SW480 (cell line): ENCODE measurements around the gene AADACL4.

Experiments
- DNase-seq: peaks from one replicate; pipeline ENCODE4 v3.0.0-alpha.2; 2016; ENCODE audit warnings: low spot score

The AADACL4 gene

DNA sequence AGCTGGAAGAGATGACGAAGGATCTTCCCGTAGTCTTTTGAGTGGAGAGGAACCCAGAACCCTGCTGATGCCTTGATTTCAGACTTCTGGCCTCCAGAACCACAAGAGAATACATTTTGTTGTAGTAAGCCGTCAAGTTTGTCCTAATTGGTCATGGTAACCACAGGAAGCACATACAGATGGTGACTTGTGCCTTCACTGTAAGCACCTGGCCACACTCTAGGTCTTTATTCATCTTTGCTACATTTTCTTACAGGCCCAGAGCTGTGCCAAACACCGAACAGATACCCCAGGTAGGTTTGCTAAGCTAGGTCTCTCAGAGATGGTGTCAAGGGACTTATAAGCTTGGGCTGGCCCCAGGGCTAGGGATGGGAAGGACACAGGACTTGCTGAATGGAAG, 30.7 kb upstream of the AADACL4 start:
- DNase-seq, result no peak

GRCh38 chr1:12614402-12615158, 29.3 kb upstream of the AADACL4 start:
- no peak for DNase-seq

DNA sequence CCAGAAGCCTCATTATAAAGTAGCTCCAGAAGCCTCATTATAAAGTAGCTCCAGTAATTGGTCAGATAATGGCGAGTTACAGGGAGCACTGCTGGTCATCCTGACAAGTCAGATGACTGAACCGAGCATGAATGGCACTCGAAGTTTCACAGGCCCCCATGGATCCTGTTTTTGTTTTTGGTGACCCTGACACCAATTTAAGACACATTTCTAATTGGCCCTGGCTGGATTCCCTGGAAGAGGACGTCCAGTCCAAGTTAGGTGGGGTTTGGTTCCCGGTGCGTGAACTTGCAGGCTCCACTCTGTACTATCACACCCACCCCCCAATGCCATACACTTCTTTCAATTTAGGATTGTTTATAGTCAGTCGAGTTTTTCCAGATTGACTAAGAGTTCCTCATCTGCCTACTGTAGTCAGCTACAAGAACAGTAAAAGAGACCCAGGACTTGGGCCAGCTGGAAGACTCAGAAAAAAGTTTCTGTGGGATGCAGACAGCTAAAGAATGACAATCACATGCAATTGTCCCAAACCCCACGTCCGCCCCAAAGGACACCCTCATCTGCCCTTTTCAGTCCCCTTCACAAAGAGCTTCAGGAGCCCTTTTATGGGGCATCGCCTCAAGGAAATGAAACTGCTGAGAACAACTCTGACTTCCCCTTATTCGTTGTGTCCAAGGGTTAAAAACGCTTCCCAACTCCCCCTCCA, 28.6 kb upstream of the AADACL4 start:
- DNase-seq, result no peak

GRCh38 chr1:12615865-12616708, 27.8 kb upstream of the AADACL4 start:
- peak; percentile 77 for DNase-seq

GRCh38 chr1:12616709-12617373, 27.0 kb upstream of the AADACL4 start:
- peak; percentile 58 for DNase-seq

GRCh38 chr1:12617511-12617900, 26.4 kb upstream of the AADACL4 start:
- peak; percentile 68 for DNase-seq

DNA sequence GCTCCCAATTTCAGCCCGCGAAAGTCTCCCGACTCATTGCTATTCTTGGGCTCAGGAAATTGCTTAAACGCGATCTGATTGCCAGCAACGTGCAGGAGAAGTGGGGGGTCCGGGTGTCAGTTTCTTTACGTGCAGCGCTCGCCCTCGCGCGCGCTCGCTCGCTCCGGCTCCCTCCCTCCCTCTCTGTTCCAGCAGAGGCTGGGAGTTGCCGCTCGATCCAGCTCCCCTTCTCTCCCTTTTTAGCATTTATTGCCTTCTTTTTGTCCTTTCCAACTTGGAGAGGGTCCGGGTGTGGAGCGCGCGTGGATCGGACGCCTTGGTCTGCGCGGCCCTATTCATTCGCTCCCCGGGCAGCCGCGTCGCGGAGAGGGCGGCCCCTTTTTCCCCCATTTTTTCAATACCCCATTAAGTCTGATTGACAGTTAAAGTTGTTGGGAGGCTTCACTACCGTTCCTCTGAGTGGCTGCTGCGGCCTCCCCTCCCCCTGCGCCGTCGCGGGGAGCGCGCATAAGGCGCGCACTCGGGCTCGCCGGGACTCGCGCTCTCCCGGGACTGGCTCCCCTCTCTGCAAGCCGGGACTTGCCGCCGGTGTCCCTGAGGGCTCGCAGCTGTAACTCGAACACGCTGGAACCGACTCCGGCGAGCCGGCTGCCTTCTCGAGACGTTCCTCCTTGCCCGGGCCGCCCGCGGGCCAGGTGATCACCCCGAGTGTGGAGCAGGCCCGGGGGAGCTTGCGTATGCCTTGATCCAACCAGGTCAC, 25.8 kb upstream of the AADACL4 start, which contains the start of gene DHRS3:
Gene DHRS3, minus strand, starts transcription at position 310 of the 760 bp plus-strand sequence. CDS start 862 bp downstream, outside the sequence.
- peak; percentile 94 for DNase-seq

GRCh38 chr1:12618661-12618964, 25.3 kb upstream of the AADACL4 start:
- DNase-seq, result no peak

DNA sequence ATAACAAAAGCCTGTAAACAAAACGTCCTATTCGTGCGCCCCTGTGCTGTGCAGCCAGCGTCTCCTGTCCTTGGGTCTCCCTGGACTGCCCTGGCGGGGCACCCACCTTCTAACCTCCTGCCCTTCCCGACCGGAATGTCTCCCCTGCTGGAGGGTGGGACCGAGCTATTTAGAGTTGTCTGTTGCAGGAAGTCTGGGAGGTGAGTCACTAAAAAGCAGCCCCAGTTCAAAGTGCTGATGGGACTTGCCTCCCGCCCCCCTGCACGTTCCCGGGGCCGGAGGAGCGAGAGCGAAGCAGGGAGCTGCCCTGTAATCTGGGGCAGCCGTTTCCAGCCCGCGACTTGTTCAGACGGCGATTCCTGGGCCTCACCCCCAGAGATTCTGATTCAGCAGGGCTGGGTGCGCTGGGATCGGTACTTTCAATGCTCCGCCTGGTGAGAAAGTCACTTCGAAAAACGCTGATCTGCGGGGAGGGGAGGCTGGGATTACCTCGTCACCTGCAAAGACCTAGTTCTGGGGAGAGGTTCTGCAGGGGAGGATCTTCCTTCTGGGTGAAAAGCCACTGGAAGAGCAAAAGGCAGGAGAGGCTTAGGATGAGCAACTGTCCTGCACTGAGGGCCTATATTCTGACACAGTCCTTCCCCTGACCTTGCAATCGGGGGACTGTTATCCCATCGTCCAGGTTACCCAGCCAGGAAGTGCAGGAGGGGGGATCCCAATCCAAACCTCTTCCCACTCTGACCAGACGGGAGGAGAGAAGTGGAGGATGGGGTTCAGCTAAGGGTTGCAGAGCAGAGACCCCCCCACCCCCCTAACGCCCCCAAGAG, 24.7 kb upstream of the AADACL4 start:
- DNase-seq, result peak; percentile 98

- peak; percentile 92 for DNase-seq
Observed at GRCh38 chr1:12619792-12620487, 23.9 kb upstream of the AADACL4 start.

DNA sequence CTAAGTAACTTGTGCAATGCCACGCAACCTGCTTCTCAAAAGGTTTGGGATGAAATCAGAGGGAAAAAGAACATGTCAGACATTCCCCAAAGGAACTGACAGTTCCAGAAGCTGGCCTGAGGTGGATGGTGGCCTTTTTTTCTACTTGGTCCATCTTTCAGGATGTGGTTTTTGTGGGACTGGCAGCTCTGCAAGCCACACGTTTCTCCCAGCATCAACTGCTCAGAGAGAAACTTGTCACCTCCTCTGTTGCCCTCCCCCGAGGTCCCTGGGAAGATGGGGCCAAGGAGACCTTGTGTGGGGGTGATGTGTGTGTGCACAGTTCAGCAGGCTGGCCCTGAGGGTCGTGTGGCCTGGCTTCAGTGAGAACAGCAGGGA, 23.4 kb upstream of the AADACL4 start:
- peak; percentile 38 for DNase-seq

GRCh38 chr1:12620931-12621330, 23.0 kb upstream of the AADACL4 start:
- DNase-seq, result no peak

DNA sequence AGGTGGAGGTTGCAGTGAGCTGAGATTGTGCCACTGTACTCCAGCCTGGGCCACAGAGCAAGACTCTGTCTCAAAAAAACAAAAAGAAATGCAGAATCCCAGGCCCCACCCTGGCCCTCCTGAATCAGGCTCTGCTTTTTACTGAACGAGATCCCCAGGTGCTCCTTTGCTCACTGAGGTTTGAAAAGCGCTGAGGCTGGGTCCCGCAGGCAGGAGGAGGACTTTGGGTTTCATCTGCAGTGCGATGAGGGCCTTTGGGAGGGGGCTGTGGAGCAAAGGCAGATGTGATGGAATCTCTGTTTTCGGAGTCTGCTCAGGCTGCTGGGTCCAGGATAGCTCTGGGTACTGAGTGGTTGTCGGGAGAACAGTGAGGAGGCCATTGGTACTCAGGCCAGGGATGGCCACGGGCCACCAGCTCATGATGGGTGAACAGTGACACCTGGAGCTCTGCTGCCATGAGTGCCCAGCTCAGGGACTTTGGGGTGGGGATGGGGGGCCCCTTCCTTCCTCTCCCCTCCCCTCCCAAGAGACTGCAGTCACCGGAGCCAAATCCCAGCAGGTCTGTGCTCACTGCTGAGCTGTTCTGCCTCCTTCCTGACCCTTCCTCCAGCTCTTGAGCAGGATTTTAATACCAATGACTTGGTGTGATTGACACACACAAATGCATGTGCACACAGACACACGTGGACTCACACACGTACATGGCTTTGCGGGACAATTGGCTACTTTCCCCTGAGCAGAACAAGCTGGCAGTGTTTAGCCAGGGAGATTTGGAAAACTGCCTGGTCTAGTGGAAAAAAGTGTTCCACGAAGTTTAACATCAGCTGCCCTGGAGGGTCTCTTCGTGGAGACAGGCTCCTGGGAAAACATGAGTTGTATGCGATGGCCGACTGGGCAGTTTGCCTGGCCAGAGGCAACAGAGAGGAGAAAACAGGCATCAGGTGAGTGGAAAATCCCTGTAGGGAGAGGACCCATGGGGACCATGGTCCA, 22.2 kb upstream of the AADACL4 start:
- no peak for DNase-seq

GRCh38 chr1:12622506-12622905, 21.4 kb upstream of the AADACL4 start:
- no peak for DNase-seq

DNA sequence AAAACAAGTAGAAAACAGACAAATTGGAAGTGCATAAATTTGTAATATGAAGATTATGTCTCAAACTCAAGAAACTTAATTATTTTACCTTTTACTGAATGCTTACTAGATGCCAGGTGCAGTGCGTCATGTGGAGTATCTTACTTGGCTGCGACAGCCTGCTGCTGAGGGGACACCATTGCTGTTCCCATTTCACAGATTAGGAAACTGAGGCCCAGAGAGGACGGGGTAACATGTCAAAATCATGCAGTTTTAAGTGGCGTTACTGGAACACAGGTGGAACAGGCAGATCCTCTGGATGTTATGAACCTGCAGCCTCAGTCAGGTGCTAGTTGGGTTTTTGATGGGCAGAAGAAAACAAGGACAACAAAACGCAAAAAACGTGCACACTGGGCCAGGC, 18.6 kb upstream of the AADACL4 start:
- no peak for DNase-seq

GRCh38 chr1:12626888-12627287, 17.0 kb upstream of the AADACL4 start:
- no peak for DNase-seq

DNA sequence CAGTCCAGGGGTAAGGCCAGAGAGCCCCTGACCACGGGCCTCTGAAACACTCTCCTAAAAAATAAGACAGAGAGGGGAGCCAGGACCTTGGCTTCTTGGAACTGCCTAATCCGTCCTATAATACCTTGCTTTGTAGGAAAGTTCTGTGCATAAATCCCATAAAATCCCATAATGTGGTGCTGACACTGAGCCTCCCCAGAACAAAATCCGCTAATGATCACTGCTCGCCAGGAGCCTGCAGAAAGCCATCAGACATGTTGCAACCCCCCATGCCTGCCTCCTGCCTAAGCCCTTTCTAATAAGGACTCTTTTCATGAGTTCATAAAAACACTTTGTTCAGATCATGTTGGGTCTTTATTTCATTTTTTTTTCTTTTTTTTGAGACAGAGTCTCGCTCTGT, 16.6 kb upstream of the AADACL4 start:
- no peak for DNase-seq

- no peak for DNase-seq
Observed at GRCh38 chr1:12629511-12629956, 14.4 kb upstream of the AADACL4 start.
